ENCODE results near the gene TMEM88.

The TMEM88 gene

DNA sequence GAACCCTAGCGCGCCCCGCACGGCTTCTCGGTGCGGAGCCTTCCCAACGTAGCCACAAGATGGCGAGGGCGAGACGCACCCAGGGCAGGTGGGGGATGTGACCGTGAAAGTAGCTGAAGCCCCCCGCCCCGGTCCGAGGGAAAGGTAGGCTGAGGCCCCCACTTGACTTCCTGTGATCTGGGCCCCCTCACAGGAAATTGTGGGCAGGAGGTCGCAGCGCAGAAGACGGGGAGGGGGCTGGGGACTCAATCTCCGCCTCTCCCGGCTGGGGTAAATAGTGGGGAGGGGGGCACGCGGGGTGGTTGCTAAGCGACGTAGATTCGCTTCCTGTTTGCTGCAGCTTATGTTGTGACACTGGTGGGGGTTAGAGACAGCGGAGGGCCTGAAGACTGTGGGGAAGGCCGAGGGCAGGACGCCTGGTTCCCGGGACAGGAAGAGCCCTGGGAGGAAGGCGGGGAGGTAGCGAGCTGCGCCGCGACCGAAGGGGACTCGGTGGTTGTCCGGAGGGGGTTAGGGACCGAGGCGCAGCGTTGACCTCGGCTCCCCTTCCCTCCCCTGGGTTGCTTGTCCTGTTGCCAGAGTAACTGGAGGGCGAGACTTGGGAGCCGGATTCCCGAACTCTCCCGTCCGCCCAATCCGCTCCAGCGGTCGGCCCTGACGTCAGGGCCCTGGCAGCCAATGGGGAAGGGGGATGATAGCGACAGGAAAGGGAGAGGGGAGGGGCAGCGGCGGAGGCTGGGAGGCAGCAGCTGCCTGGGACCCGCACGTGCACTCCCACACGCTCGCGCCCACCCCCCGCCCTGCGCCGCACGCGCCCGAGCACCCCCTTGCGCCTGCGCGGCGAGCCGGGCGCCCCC lies 19.7 kb upstream of the TMEM88 start:
- TF ChIP-seq, protein P1, sequence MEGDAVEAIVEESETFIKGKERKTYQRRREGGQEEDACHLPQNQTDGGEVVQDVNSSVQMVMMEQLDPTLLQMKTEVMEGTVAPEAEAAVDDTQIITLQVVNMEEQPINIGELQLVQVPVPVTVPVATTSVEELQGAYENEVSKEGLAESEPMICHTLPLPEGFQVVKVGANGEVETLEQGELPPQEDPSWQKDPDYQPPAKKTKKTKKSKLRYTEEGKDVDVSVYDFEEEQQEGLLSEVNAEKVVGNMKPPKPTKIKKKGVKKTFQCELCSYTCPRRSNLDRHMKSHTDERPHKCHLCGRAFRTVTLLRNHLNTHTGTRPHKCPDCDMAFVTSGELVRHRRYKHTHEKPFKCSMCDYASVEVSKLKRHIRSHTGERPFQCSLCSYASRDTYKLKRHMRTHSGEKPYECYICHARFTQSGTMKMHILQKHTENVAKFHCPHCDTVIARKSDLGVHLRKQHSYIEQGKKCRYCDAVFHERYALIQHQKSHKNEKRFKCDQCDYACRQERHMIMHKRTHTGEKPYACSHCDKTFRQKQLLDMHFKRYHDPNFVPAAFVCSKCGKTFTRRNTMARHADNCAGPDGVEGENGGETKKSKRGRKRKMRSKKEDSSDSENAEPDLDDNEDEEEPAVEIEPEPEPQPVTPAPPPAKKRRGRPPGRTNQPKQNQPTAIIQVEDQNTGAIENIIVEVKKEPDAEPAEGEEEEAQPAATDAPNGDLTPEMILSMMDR (IDR thresholded peaks at IDR 0.05) = peak; percentile 86

DNA sequence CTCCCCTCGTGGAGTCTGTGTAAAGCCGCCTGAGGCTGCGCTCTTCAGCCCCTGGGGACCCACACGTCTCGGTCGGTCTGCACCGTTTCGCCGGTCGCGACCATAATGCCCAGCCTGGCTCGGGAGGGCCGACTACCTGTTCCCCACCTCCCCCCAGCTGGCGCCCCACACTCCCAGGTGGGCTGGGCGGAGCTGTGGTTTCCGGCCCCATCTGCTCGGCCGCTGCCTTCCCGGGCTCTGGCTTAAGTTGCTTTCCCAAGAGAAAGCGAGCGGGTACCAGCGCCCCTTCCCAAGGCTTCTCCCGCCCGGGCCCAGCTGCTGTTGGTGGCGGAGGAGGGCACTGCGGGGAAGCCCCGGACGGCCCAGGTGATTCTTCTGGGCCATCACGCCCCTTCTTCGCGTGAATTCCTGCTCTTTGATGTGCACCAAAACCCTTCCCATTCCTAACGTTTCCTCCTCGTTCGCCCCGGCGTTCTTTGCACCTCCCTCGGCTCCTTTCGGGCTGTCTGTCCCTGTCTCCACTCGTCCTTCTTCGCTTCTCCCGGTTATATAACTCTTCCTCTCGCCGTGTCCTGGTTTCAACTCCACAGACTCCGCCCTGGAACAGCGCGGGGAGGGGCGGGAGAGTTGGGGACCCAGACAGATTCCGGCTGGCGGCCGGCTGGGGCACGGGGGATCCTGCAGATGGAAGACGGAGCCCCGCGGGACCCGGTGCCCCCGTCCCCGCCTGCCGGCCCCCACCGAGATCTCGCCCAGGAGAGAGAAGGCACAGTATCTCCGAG lies 18.9 kb upstream of the TMEM88 start:
- TF ChIP-seq, protein P1 (IDR thresholded peaks at IDR 0.05) = no peak

DNA sequence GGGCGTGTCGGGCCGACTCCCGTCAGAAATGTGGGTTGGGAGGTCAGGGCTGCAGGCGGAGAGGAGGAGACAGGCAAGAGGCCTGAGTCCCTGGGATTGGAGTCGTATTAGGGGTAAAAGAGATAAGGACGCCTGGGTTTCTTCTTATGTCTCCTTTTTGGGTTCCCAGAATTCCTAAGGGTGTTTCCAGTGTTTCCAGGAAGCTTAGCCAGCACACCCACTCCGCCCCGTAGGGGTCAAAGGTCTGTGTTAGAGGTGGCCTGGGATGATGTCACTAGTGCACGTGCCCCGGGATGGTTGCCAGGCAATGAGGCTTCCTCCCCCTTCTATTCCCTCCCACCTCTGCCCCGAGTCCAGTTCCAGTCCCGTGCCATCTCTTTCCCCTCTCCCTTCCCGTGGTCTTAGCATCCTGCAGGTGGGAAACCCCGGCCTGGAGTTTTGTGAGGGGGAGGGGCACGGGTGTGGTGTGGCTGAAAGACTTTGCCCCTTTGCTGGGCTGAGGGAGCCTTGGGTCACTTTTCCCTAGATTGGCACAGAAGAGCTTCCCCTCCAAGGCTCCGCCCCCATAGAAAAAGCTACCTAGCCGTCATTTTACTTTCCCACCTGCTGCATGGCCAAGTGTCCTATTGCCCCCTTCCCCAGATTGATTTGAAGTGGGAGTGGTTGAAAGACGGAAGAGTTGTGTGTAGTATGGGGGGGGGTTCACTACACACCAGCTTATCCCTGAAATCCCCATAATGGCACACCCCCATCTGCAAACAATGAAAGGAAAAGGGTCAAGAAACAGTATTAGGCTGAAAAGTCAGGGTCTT lies 18.1 kb upstream of the TMEM88 start:
- TF ChIP-seq, protein P1 (IDR thresholded peaks at IDR 0.05) = no peak

DNA sequence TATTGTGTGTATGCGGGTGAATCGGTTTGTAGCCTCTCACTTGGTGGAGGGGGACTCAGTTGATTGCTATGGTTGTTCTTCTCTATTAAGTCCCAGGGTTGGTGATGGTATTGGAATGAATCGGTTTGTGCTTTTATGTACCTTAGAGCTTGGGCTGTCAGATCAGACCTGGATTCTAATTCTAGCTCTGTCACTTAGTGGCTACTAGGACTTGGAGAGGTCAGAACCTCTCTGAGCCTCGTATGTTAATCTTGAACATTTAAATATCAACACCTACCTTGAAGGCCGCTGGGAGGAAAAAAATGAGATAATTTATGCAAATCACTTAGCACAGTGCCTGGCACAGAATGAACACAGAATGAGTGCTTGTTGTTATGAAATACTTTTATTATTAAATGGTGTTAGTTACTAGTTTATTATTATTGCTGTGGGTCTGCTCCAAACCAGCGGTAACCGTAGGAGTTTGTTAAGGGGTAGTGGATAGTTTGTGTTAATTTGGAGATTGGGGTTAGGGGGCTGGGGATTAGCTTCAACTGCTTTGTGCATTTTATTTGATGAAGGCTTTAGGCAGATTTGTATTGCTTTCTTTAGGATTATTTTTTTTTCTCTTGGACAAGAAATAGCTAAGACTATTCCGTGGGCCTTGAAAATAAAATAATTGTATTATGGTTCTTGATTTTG lies 17.3 kb upstream of the TMEM88 start:
- TF ChIP-seq, protein P1 (IDR thresholded peaks at IDR 0.05) = no peak

DNA sequence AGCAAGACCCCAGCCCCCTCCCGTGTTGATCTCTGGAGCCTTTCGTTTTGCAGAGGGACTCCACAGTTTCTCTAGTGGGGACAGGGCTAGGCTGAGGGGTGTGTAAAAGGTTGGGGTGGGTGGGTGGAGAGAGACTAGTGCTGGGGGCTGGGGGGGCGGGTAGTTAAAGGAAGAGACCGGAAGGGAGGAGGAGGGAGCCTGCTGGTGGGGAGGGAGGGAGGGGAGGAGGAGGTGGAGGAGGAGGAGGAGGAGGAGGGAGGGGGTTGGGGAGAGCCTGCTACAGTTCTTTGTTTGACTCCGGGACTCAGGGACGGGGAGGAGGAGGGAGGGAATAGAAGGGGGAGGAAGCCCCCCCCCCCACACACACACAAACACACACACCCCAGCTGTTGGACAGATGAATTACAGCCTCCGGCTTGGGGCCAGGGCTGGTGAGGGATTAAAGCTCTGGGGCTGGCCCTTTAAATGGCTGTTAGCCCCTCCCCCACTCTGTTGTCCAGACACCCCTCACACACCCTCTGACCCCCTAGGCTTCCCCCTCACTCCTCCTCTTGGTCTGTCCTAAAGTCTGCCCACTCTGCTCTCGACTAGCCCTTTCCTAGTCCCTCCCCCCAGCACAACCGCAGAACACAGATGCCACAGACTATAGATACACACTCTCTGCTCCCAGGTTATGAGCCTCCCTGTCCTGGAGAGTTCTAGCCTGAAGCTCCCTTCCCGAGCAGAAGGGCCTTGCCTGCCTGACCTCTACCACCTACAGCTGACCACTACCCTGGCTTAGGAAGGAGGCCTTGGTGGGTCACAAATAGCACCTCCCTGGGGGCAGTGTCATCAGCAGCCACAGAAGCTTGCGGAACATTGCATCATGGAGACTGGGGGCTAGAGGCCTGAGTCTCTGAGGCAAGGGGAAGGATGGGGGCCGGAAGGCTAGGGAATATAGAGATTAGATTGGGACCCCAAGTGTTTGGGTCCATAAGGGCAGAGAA lies 16.5 kb upstream of the TMEM88 start:
- TF ChIP-seq, protein P1 (IDR thresholded peaks at IDR 0.05) = no peak

DNA sequence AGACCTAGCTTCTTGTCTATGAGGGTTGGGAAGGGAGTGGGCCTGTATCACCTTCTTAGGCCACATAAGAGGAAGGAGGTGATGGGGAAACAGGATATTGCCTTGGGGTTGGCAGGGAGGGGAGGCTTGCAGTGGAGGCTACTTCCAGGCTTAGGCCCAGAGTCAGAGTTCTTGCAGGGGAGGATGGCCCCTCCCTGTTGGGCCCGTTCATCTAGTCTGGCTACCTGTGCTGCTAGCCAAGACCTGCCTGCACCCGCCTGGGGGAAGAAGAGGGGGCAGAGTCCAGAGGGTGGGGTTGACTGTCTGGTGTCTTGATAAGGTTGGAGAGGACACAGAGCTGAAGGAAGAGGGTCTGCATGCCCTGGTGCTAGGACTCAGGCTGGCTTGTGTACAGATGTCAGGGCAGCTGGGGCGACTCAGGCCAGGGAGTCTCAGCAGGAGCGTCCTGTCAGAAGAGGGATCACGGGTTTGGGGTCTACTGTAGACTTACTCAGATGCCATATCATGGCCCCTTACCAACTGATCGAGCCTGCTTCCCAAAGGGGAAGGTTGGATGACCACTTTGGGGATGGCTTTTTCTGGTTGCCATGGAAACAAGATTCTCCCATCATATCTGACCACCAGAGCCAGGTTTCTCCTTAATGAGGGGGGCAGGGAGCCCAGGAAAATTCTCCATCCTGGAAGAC lies 15.5 kb upstream of the TMEM88 start:
- TF ChIP-seq, protein P1 (IDR thresholded peaks at IDR 0.05) = no peak
